ENCODE data around the gene DIS3L2.

GRCh38 chr2:232213176-232213575, 251.7 kb downstream of the DIS3L2 start:
- no peak for TF ChIP-seq CTCF (conservative IDR thresholded peaks at IDR 0.05; ENCODE audit: low read length)
- no peak for TF ChIP-seq EZH2phosphoT487 (IDR thresholded peaks at IDR 0.05; ENCODE audit: borderline replicate concordance, low read depth, low read length)

Data from OCI-LY7 (cell line).